Activated CD4-positive, alpha-beta memory T cell treated with anti-CD3 and anti-CD28 coated beads for 36 hours (primary cell): ENCODE data around the gene ATP2A3. TPM values are rescaled to one million over a fixed set of nuclear protein-coding genes. Genes with fewer than 3 reads are reported as not detected.

Experiments used
- CTCF ChIA-PET: fragments of 350-600 bp; sonication (Branson Sonifier 250); formaldehyde crosslinking; loops from one replicate; lab custom pipeline; 2021; ENCODE audit warnings: antibody characterized with exemption, inconsistent platforms; lab: Charles Lee
- POLR2A ChIA-PET: fragments of 350-600 bp; sonication (Branson Sonifier 250); formaldehyde crosslinking; loops from one replicate; lab custom pipeline; 2021; ENCODE audit warnings: antibody characterized with exemption; lab: Charles Lee
- DNase-seq: peaks from one replicate; pipeline ENCODE4 v3.0.0-alpha.2; 2020
- H3K27ac Mint-ChIP-seq: one replicate; pipeline ENCODE4 v1.8.0; 2021; ENCODE audit warnings: mixed read lengths
- H3K27me3 Mint-ChIP-seq: one replicate; pipeline ENCODE4 v1.8.0; 2021; ENCODE audit warnings: mixed read lengths
- H3K36me3 Mint-ChIP-seq: one replicate; pipeline ENCODE4 v1.8.0; 2021; ENCODE audit warnings: mixed read lengths
- H3K4me1 Mint-ChIP-seq: one replicate; pipeline ENCODE4 v1.8.0; 2021; ENCODE audit warnings: low read depth, mixed read lengths
- H3K4me3 Mint-ChIP-seq: one replicate; pipeline ENCODE4 v1.8.0; 2021; ENCODE audit warnings: mild to moderate bottlenecking, mixed read lengths
- H3K9me3 Mint-ChIP-seq: one replicate; pipeline ENCODE4 v1.8.0; 2021; ENCODE audit warnings: mixed read lengths
- intact Hi-C: fragments of 100-400 bp; cut with micrococcal nuclease; formaldehyde crosslinking; loops from one replicate; pipeline ENCODE4 v1.15.1; 2023
- total RNA-seq, 2 experiments: library from RNA; stranded (reverse); gene quantifications; one replicate each; pipeline ENCODE4 v1.2.3, GENCODE V29; 2021

ATP2A3 gene
- total RNA-seq, 2 experiments from 2014 or later, result 107 to 108 TPM

GRCh38 chr17:3990386-3991127 lies 26.3 kb upstream of the ATP2A3 start:
- no peak overlapping the region for H3K27ac Mint-ChIP-seq
- no peak overlapping the region for H3K4me3 Mint-ChIP-seq
- H3K9me3 Mint-ChIP-seq, result peaks cover 5% of the 10 kb centered on the region
- ChIA-PET POLR2A (no interaction called here), CTCF (interaction anchor here (1.1 to 1.5 kb wide), 2 partner anchors 55 to 77 kb away, joined by 3 to 5 read pairs; no protein-coding TSS in a partner anchor)
- intact Hi-C loops, result no loop called here
- no peak for DNase-seq
- peaks cover 3% of the 10 kb centered on the region for H3K27me3 Mint-ChIP-seq
- no peaks in the 10 kb centered on the region for H3K4me1 Mint-ChIP-seq
- peaks cover 1% of the 10 kb centered on the region for H3K36me3 Mint-ChIP-seq

GRCh38 chr17:3989041-3989886 lies 25.0 kb upstream of the ATP2A3 start:
- H3K4me3 Mint-ChIP-seq, result no peak overlapping the region
- H3K36me3 Mint-ChIP-seq, result peaks cover 1% of the 10 kb centered on the region
- no peaks in the 10 kb centered on the region for H3K9me3 Mint-ChIP-seq
- no peaks in the 10 kb centered on the region for H3K4me1 Mint-ChIP-seq
- ChIA-PET POLR2A (no interaction called here), CTCF (no interaction called here)
- peaks cover 4% of the 10 kb centered on the region for H3K27me3 Mint-ChIP-seq
- intact Hi-C loops, result no loop called here
- no peak for DNase-seq
- no peak overlapping the region for H3K27ac Mint-ChIP-seq

GRCh38 chr17:3988297-3989040 lies 24.2 kb upstream of the ATP2A3 start:
- CTCF ChIA-PET, result no interaction called here
- H3K4me1 Mint-ChIP-seq, result peaks cover 3% of the 10 kb centered on the region
- H3K27ac Mint-ChIP-seq, result no peak overlapping the region

GRCh38 chr17:3986939-3987335 lies 22.7 kb upstream of the ATP2A3 start:
- H3K36me3 Mint-ChIP-seq, result no peaks in the 10 kb centered on the region
- H3K9me3 Mint-ChIP-seq, result no peaks in the 10 kb centered on the region
- peaks cover 2% of the 10 kb centered on the region for H3K27me3 Mint-ChIP-seq
- H3K27ac Mint-ChIP-seq, result no peak overlapping the region
- CTCF ChIA-PET, result no interaction called here
- no peak for DNase-seq
- POLR2A ChIA-PET, result no interaction called here
- intact Hi-C loops, result no loop called here
- peaks cover 3% of the 10 kb centered on the region for H3K4me1 Mint-ChIP-seq
- H3K4me3 Mint-ChIP-seq, result no peak overlapping the region

More at GRCh38 chr17:3988297-3989040, 24.2 kb upstream of the ATP2A3 start:
- intact Hi-C loops, result no loop called here
- Mint-ChIP-seq H3K4me3 (no peak overlapping the region), H3K9me3 (no peaks in the 10 kb centered on the region), H3K36me3 (peaks cover 1% of the 10 kb centered on the region), H3K27me3 (peaks cover 3% of the 10 kb centered on the region)
- no peak for DNase-seq
- POLR2A ChIA-PET, result no interaction called here

GRCh38 chr17:3986270-3986938 lies 22.2 kb upstream of the ATP2A3 start:
- no peaks in the 10 kb centered on the region for H3K9me3 Mint-ChIP-seq
- peaks cover 2% of the 10 kb centered on the region for H3K27me3 Mint-ChIP-seq
- H3K4me3 Mint-ChIP-seq, result no peak overlapping the region
- ChIA-PET CTCF (no interaction called here), POLR2A (no interaction called here)
- H3K4me1 Mint-ChIP-seq, result peaks cover 3% of the 10 kb centered on the region
- H3K36me3 Mint-ChIP-seq, result no peaks in the 10 kb centered on the region
- H3K27ac Mint-ChIP-seq, result no peak overlapping the region
- DNase-seq, result no peak
- intact Hi-C loops, result no loop called here

GRCh38 chr17:3985846-3986245 lies 21.6 kb upstream of the ATP2A3 start:
- peaks cover 3% of the 10 kb centered on the region for H3K4me1 Mint-ChIP-seq
- H3K4me3 Mint-ChIP-seq, result no peak overlapping the region
- ChIA-PET CTCF (no interaction called here), POLR2A (no interaction called here)
- H3K9me3 Mint-ChIP-seq, result no peaks in the 10 kb centered on the region
- no peak overlapping the region for H3K27ac Mint-ChIP-seq
- H3K27me3 Mint-ChIP-seq, result peaks cover 2% of the 10 kb centered on the region
- H3K36me3 Mint-ChIP-seq, result no peaks in the 10 kb centered on the region
- DNase-seq, result no peak
- intact Hi-C loops, result no loop called here

- DNase-seq, result no peak
- H3K27ac Mint-ChIP-seq, result no peak overlapping the region
- peaks cover 3% of the 10 kb centered on the region for H3K4me1 Mint-ChIP-seq
- H3K9me3 Mint-ChIP-seq, result no peaks in the 10 kb centered on the region
- ChIA-PET CTCF (no interaction called here), POLR2A (no interaction called here)
- H3K4me3 Mint-ChIP-seq, result no peak overlapping the region
- no peaks in the 10 kb centered on the region for H3K36me3 Mint-ChIP-seq
- intact Hi-C loops, result no loop called here
- peaks cover 2% of the 10 kb centered on the region for H3K27me3 Mint-ChIP-seq
Observed at GRCh38 chr17:3983606-3984484, 19.6 kb upstream of the ATP2A3 start.

- Mint-ChIP-seq H3K4me1 (peaks cover 3% of the 10 kb centered on the region), H3K27me3 (peaks cover 2% of the 10 kb centered on the region), H3K36me3 (no peaks in the 10 kb centered on the region), H3K27ac (no peak overlapping the region), H3K4me3 (no peak overlapping the region), H3K9me3 (no peaks in the 10 kb centered on the region)
- no peak for DNase-seq
- CTCF ChIA-PET, result interaction anchor here (0.6 kb wide), 1 partner anchor 20 kb away, joined by 3 read pairs; no protein-coding TSS in a partner anchor
- intact Hi-C loops, result no loop called here
- POLR2A ChIA-PET, result no interaction called here
Observed at GRCh38 chr17:3982541-3983017, 18.3 kb upstream of the ATP2A3 start.

GRCh38 chr17:3982113-3982512 lies 17.9 kb upstream of the ATP2A3 start:
- Mint-ChIP-seq H3K27ac (no peak overlapping the region), H3K27me3 (peaks cover 2% of the 10 kb centered on the region), H3K9me3 (no peaks in the 10 kb centered on the region), H3K36me3 (no peaks in the 10 kb centered on the region), H3K4me1 (peaks cover 3% of the 10 kb centered on the region), H3K4me3 (no peak overlapping the region)
- POLR2A ChIA-PET, result no interaction called here
- DNase-seq, result no peak
- intact Hi-C loops, result no loop called here
- CTCF ChIA-PET, result interaction anchor here (0.6 kb wide), 1 partner anchor 21 kb away, joined by 3 read pairs; no protein-coding TSS in a partner anchor

- intact Hi-C loops, result no loop called here
- Mint-ChIP-seq H3K27ac (no peak overlapping the region), H3K9me3 (no peaks in the 10 kb centered on the region), H3K36me3 (no peaks in the 10 kb centered on the region), H3K4me1 (peaks cover 3% of the 10 kb centered on the region), H3K4me3 (no peak overlapping the region), H3K27me3 (peaks cover 2% of the 10 kb centered on the region)
- ChIA-PET CTCF (interaction anchor here (1.0 kb wide), 1 partner anchor 68 kb away, joined by 5 read pairs; no protein-coding TSS in a partner anchor), POLR2A (interaction anchor here (0.6 kb wide), 1 partner anchor 70 kb away, joined by 5 read pairs; no protein-coding TSS in a partner anchor)
- DNase-seq, result no peak
Observed at GRCh38 chr17:3981455-3981854, 17.2 kb upstream of the ATP2A3 start.
